NCI-H1105 (cell line): ENCODE results near the gene TSPYL1.

ENCODE experiments used
- DNase-seq: peaks from one replicate; lab custom pipeline; 2025; lab: John Stamatoyannopoulos, UW

Gene TSPYL1

DNA sequence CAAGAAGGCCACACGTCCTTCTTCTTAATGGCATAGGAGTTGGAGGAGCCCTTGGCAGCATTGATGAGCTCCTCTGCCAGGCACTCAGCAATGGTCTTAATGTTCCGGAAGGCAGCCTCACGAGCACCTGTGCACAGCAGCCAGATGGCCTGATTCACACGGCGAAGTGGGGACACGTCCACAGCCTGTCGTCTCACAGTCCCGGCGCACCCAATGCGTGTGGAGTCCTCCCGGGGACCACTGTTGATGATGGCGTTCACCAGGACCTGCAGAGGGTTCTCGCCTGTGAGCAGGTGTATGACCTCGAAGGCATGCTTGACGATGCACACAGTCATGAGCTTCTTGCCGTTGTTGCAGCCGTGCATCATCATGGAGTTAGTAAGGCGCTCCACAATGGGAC lies 21.2 kb downstream of the TSPYL1 start:
- no peak for DNase-seq

DNA sequence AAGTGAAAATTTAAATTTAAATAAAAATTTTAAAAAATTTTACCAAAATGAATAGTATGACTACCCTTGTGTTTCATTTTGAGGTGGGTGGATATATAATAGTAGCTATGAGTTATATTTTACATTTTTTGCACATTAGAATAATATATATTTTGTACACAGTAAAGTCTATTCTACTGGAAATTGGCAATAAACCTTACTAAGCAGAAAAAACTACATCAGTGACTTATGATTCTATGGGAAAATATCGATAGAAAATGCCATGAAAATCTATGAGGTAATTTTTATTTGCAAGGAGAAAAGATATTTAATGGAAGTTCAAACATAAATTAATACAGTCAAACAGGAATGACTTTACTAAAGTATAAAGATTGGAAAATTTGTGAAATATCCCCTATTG lies 23.0 kb downstream of the TSPYL1 start:
- no peak for DNase-seq

- DNase-seq, result no peak
Observed at GRCh38 chr6:116255246-116255800, 24.4 kb downstream of the TSPYL1 start.

GRCh38 chr6:116254297-116255056 lies 25.3 kb downstream of the TSPYL1 start:
- DNase-seq, result no peak

GRCh38 chr6:116253505-116254296 lies 26.0 kb downstream of the TSPYL1 start, which contains the start of gene TSPYL4:
TSPYL4 (minus strand) TSS chr6:116254075; CDS start chr6:116254008, 67 bp downstream.
- DNase-seq, result peak; percentile 97

DNA sequence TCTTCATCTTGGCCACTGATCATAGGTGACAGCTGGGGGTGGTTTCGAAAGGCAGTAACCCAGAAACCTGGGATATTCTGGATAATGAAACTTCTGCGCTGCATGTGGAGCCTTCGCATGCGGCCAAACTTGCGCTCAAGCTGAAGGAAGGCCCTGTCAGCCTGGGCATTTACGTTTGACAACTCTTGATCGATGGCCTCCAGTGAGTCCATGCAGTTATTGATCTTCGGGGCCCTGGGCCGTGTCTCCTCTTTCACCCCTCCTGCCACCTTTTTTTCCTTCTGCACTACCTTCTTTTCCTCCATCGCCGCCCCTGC lies 26.6 kb downstream of the TSPYL1 start:
- DNase-seq, result no peak

GRCh38 chr6:116251568-116252384 lies 28.0 kb downstream of the TSPYL1 start:
- no peak for DNase-seq

GRCh38 chr6:116248577-116248976 lies 31.2 kb downstream of the TSPYL1 start:
- DNase-seq, result no peak

GRCh38 chr6:116247285-116247684 lies 32.4 kb downstream of the TSPYL1 start:
- DNase-seq, result no peak

GRCh38 chr6:116246089-116246488 lies 33.6 kb downstream of the TSPYL1 start:
- DNase-seq, result no peak

GRCh38 chr6:116244284-116244683 lies 35.4 kb downstream of the TSPYL1 start:
- no peak for DNase-seq

DNA sequence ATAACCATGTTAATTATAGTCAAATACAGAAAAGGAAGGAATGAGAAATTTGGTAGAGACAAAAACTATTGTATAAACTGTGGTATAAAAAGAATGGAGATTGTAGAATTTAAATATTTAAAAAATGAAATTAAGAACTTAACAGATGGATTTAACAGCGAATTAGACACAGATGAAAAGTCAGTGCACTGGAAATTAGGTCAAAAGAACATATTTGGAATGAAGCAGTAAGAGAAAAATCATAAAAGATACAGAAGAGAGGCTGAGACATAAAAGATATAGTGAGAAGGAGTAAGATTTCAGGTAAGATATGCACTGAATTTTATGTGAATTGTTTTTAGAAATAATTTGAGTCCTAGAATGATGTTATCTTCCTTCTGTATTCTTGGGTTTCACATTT lies 39.9 kb downstream of the TSPYL1 start:
- DNase-seq, result no peak

DNA sequence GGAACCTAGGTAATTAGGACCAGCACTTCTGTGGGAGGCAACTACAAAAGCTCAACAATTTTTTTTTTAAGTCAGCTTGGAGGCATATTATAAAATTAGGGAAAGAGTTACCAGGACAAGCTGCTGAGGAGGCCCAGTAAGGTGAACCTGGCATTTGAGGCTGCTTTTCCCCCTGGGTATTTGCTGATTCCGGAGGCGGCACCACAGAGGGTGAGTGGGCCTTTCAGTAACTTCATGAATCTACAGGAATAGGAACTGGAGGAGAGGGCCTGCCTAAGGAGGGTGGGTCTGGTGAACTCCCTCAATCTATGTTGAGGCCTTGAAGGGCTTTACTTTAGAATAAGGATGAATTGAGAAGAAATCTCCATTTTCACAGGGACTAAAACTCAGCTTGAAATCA lies 40.5 kb downstream of the TSPYL1 start:
- DNase-seq, result no peak

DNA sequence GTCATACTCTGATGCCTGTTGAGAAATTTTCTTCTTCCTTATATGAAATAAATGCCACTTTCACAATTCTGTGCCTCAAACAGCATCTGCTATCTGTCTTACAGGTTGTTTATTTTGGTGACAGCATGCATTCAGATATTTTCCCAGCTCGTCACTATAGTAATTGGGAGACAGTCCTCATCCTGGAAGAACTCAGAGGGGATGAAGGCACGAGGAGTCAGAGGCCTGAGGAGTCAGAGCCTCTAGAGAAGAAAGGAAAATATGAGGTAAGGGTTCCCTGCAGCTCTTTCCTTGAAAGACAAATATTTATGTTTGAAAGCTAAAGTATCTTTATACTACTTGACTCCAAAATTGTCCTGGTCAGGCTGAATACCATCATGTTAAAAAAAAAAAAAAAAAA lies 41.6 kb downstream of the TSPYL1 start:
- no peak for DNase-seq

GRCh38 chr6:116234689-116235088 lies 45.0 kb downstream of the TSPYL1 start:
- DNase-seq, result no peak

DNA sequence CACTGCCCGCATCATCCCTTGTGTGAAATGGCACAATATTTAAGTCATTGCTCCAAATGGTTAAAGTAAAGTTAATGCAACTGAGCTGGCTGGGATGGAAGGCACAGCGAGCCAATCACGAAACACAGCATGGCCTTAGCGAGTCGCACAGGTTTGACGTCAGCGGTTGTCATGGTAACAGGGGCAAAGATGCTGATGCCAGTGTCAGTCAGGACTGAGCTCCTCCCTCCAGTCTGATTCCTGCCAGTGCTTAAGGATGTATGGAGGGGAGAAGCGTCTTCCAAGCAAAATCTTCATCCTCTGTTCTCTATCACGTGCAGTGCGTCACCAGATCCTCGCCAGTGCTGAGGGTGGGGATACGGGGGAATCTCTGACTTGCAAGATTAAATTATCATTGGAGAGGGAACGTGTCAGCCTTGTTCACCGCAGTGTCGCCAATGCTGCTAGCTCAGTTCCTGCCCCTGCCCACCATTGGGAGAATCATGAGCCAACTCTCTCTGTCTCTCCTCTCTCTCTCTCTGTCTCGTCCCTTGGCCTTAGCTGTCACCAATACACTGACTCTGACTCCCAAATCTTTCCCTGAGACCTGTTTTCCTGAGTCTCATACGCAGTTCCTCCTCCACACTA lies 50.3 kb downstream of the TSPYL1 start:
- DNase-seq, result peak; percentile 84
